Activated effector memory CD4-positive, alpha-beta T cell treated with Interleukin-2 at 50 U/mL for 16 hours (primary cell): ENCODE results near the gene EHBP1.

Experiments
- DNase-seq: peaks from one replicate; pipeline ENCODE4 v3.0.0-alpha.2; 2020

Gene EHBP1

GRCh38 chr2:62785810-62786597 lies 80.5 kb downstream of the EHBP1 start:
- no peak for DNase-seq

- no peak for DNase-seq
These were observed 81.9 kb downstream of the EHBP1 start for GRCh38 chr2:62787386-62787785.

GRCh38 chr2:62789518-62789917 lies 84.0 kb downstream of the EHBP1 start:
- DNase-seq, result no peak

GRCh38 chr2:62789918-62790317 lies 84.4 kb downstream of the EHBP1 start:
- no peak for DNase-seq

- no peak for DNase-seq
These were observed 86.9 kb downstream of the EHBP1 start for GRCh38 chr2:62792408-62792807.

GRCh38 chr2:62793213-62793612 lies 87.7 kb downstream of the EHBP1 start:
- no peak for DNase-seq

- no peak for DNase-seq
These were observed 89.3 kb downstream of the EHBP1 start for GRCh38 chr2:62794791-62795190.

GRCh38 chr2:62795341-62795740 lies 89.8 kb downstream of the EHBP1 start:
- no peak for DNase-seq

- DNase-seq, result no peak
These were observed 91.6 kb downstream of the EHBP1 start for GRCh38 chr2:62797107-62797506.

GRCh38 chr2:62800618-62801017 lies 95.1 kb downstream of the EHBP1 start:
- no peak for DNase-seq

- no peak for DNase-seq
These were observed 95.6 kb downstream of the EHBP1 start for GRCh38 chr2:62801110-62801509.

- DNase-seq, result no peak
These were observed 96.5 kb downstream of the EHBP1 start for GRCh38 chr2:62801814-62802523.

- no peak for DNase-seq
These were observed 98.4 kb downstream of the EHBP1 start for GRCh38 chr2:62803961-62804360.

GRCh38 chr2:62806231-62806630 lies 100.7 kb downstream of the EHBP1 start:
- no peak for DNase-seq

- no peak for DNase-seq
These were observed 103.0 kb downstream of the EHBP1 start for GRCh38 chr2:62808554-62808953.

- no peak for DNase-seq
These were observed 105.6 kb downstream of the EHBP1 start for GRCh38 chr2:62811086-62811485.

- DNase-seq, result no peak
These were observed 106.5 kb downstream of the EHBP1 start for GRCh38 chr2:62811972-62812371.

- DNase-seq, result no peak
These were observed 107.7 kb downstream of the EHBP1 start for GRCh38 chr2:62812921-62813825.

- DNase-seq, result no peak
These were observed 108.6 kb downstream of the EHBP1 start for GRCh38 chr2:62814123-62814522.

- DNase-seq, result no peak
These were observed 111.8 kb downstream of the EHBP1 start for GRCh38 chr2:62817348-62817747.

GRCh38 chr2:62817995-62818713 lies 112.6 kb downstream of the EHBP1 start:
- DNase-seq, result no peak

- DNase-seq, result no peak
These were observed 117.0 kb downstream of the EHBP1 start for GRCh38 chr2:62822549-62822948.

GRCh38 chr2:62824388-62824787 lies 118.9 kb downstream of the EHBP1 start:
- no peak for DNase-seq
